ENCODE measurements around the gene ENO3. TPM values are rescaled to one million over a fixed set of nuclear protein-coding genes. Genes with fewer than 3 reads are reported as not detected.

The ENO3 gene
- total and polyA plus RNA-seq, 2 experiments from 2014 or later = 1.2 to 4.1 TPM

- Histone ChIP-seq H3K36me3 (ENCODE audit: low read depth) (no peaks in the 10 kb centered on the region), H4K20me1 (ENCODE audit: insufficient read depth) (no peaks in the 10 kb centered on the region), H3K4me1 (ENCODE audit: insufficient read depth) (peaks cover 24% of the 10 kb centered on the region), H3K9ac (peak within 1 kb of the TSS; percentile 91), H3K9me2 (ENCODE audit: insufficient read depth) (no peaks in the 10 kb centered on the region), H3K79me2 (ENCODE audit: insufficient read depth) (peaks cover 24% of the 10 kb centered on the region), H3K27ac (peak within 1 kb of the TSS; percentile 96), H3K9me3 (ENCODE audit: low read depth) (no peaks in the 10 kb centered on the region), H3F3A (ENCODE audit: insufficient read depth) (peaks cover 45% of the 10 kb centered on the region), H3K4me2 (ENCODE audit: unreplicated experiment) (peak within 1 kb of the TSS; percentile 96), H3K4me3 (peak within 1 kb of the TSS; percentile 85), H2AFZ (peak within 1 kb of the TSS; percentile 55), H3K27me3 (replicated peaks; ENCODE audit: insufficient read depth) (no peaks in the 10 kb centered on the region)
- no peak for TF ChIP-seq EZH2phosphoT487 (IDR thresholded peaks at IDR 0.05; ENCODE audit: insufficient read depth, low read depth)
- no peak for TF ChIP-seq EZH2 (IDR thresholded peaks at IDR 0.05; ENCODE audit: insufficient read depth, poor library complexity, severe bottlenecking)
- WGBS, 2 experiments (ENCODE audit: low coverage in 1 of 2, low lambda C conversion rate in 2 of 2, missing lambda C conversion rate in 2 of 2) = 3 to 4% methylated on average over 62 to 66 of the region's 66 CpGs
- DNase-seq = peak; percentile 97
- in situ Hi-C loops (cut with MboI) = no loop called here
Observed at GRCh38 chr17:4967539-4968485, 16.9 kb downstream of the ENO3 start, which contains the start of gene SPAG7. Gene SPAG7 (minus strand): TSS chr17:4967817. CDS start chr17:4967804, 13 bp downstream.

- Histone ChIP-seq H3K9me2 (ENCODE audit: insufficient read depth) (no peaks in the 10 kb centered on the region), H3F3A (ENCODE audit: insufficient read depth) (peaks cover 45% of the 10 kb centered on the region), H3K4me3 (peak overlapping the region; percentile 85), H3K79me2 (ENCODE audit: insufficient read depth) (peaks cover 24% of the 10 kb centered on the region), H3K27ac (peak overlapping the region; percentile 96), H4K20me1 (ENCODE audit: insufficient read depth) (no peaks in the 10 kb centered on the region), H3K4me2 (ENCODE audit: unreplicated experiment) (peak overlapping the region; percentile 87), H3K4me1 (ENCODE audit: insufficient read depth) (peaks cover 24% of the 10 kb centered on the region), H2AFZ (0 out of 2 replicates have a peak overlapping the region, but pooled peaks have one; percentile 43), H3K36me3 (ENCODE audit: low read depth) (no peaks in the 10 kb centered on the region), H3K9ac (peak overlapping the region; percentile 91), H3K27me3 (replicated peaks; ENCODE audit: insufficient read depth) (no peaks in the 10 kb centered on the region), H3K9me3 (ENCODE audit: low read depth) (no peaks in the 10 kb centered on the region)
- peak; percentile 37 for DNase-seq
- 46 to 52% methylated on average over 21 to 23 of the region's 23 CpGs for WGBS, 2 experiments (ENCODE audit: low coverage in 1 of 2, low lambda C conversion rate in 2 of 2, missing lambda C conversion rate in 2 of 2)
- in situ Hi-C loops (cut with MboI) = no loop called here
- TF ChIP-seq EZH2phosphoT487 (IDR thresholded peaks at IDR 0.05; ENCODE audit: insufficient read depth, low read depth) (no peak), EZH2 (IDR thresholded peaks at IDR 0.05; ENCODE audit: insufficient read depth, poor library complexity, severe bottlenecking) (no peak)
Observed at GRCh38 chr17:4968486-4969046, 17.6 kb downstream of the ENO3 start.

DNA sequence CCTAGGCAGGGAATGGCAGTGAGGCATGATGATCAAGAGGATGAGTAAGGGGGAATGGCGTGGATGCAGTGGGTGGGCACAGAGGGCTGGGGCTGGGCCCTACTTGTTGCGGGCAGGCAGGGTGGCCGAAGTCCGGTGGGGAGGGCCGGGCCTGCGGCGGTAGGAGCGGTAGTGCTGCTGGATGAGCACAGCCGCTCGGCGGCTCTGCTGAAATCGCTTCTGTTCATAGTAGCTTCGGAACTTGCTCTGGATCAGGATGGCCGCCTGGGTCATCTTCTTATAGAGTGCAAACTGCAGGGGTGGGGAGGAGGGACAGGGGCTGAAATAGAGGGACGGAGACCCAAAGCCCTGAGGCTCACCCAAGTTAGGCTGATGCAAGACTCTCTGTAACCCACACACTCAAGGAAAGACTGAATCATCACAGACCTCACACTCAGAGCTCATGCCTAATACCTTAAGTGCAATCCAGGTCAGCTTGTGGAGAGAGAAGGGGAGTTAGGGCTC is 18.2 kb downstream of the ENO3 start:
- Histone ChIP-seq H3K4me3 (peak overlapping the region; percentile 85), H3K27me3 (replicated peaks; ENCODE audit: insufficient read depth) (no peaks in the 10 kb centered on the region), H3K4me2 (ENCODE audit: unreplicated experiment) (peak overlapping the region; percentile 87), H3K4me1 (ENCODE audit: insufficient read depth) (peaks cover 24% of the 10 kb centered on the region), H3K79me2 (ENCODE audit: insufficient read depth) (peaks cover 19% of the 10 kb centered on the region), H3K36me3 (ENCODE audit: low read depth) (no peaks in the 10 kb centered on the region), H3F3A (ENCODE audit: insufficient read depth) (peaks cover 45% of the 10 kb centered on the region), H3K9me3 (ENCODE audit: low read depth) (no peaks in the 10 kb centered on the region), H4K20me1 (ENCODE audit: insufficient read depth) (no peaks in the 10 kb centered on the region), H3K9ac (peak overlapping the region; percentile 91), H3K9me2 (ENCODE audit: insufficient read depth) (no peaks in the 10 kb centered on the region), H2AFZ (no peak overlapping the region), H3K27ac (peak overlapping the region; percentile 96)
- 79 to 81% methylated on average over 11 to 15 of the region's 15 CpGs for WGBS, 2 experiments (ENCODE audit: low coverage in 1 of 2, low lambda C conversion rate in 2 of 2, missing lambda C conversion rate in 2 of 2)
- peak; percentile 93 for DNase-seq
- in situ Hi-C loops (cut with MboI) = no loop called here
- TF ChIP-seq EZH2 (IDR thresholded peaks at IDR 0.05; ENCODE audit: insufficient read depth, poor library complexity, severe bottlenecking) = no peak
- TF ChIP-seq EZH2phosphoT487 (IDR thresholded peaks at IDR 0.05; ENCODE audit: insufficient read depth, low read depth) = no peak

GRCh38 chr17:4969551-4970173 is 18.7 kb downstream of the ENO3 start:
- DNase-seq = peak; percentile 65
- Histone ChIP-seq H3K9me2 (ENCODE audit: insufficient read depth) (no peaks in the 10 kb centered on the region), H3K9me3 (ENCODE audit: low read depth) (no peaks in the 10 kb centered on the region), H3K79me2 (ENCODE audit: insufficient read depth) (peaks cover 15% of the 10 kb centered on the region), H3K4me2 (ENCODE audit: unreplicated experiment) (peak overlapping the region; percentile 87), H3K36me3 (ENCODE audit: low read depth) (no peaks in the 10 kb centered on the region; the same call in 1 of the 2 replicates), H3K27ac (peak overlapping the region; percentile 96), H3K9ac (peak overlapping the region; percentile 91), H4K20me1 (ENCODE audit: insufficient read depth) (no peaks in the 10 kb centered on the region), H3K27me3 (replicated peaks; ENCODE audit: insufficient read depth) (no peaks in the 10 kb centered on the region), H3K4me3 (no peak overlapping the region; the same call in 1 of the 2 replicates), H2AFZ (no peak overlapping the region), H3F3A (ENCODE audit: insufficient read depth) (peaks cover 45% of the 10 kb centered on the region), H3K4me1 (ENCODE audit: insufficient read depth) (peaks cover 24% of the 10 kb centered on the region)
- WGBS, 2 experiments (ENCODE audit: low coverage in 1 of 2, low lambda C conversion rate in 2 of 2, missing lambda C conversion rate in 2 of 2) = 81 to 82% methylated on average over 16 of the region's 16 CpGs
- in situ Hi-C loops (cut with MboI) = no loop called here
- TF ChIP-seq EZH2phosphoT487 (IDR thresholded peaks at IDR 0.05; ENCODE audit: insufficient read depth, low read depth) (no peak), EZH2 (IDR thresholded peaks at IDR 0.05; ENCODE audit: insufficient read depth, poor library complexity, severe bottlenecking) (no peak)

Measured in GM23248 (cell line).